Hematopoietic multipotent progenitor cell treated with erythropoietin and hydrocortisone succinate and interleukin-3 and kit ligand, for 17 days (in vitro differentiated cells): Measurements from ENCODE around the gene MAG.

ENCODE experiments used
- DNase-seq: peaks from one replicate; pipeline ENCODE4 v3.0.0-alpha.2; 2015; ENCODE audit warnings: low spot score

Gene MAG

GRCh38 chr19:35265126-35265899 lies 26.6 kb upstream of the MAG start:
- DNase-seq: no peak

- DNase-seq: no peak
Observed at GRCh38 chr19:35265900-35266519, 26.0 kb upstream of the MAG start.

- DNase-seq: no peak
Observed at GRCh38 chr19:35266520-35267352, 25.2 kb upstream of the MAG start.

- DNase-seq: no peak
Observed at GRCh38 chr19:35267353-35267817, 24.6 kb upstream of the MAG start.

- DNase-seq: peak; percentile 86
Observed at GRCh38 chr19:35267818-35268535, 24.0 kb upstream of the MAG start.

- peak; percentile 47 for DNase-seq
Observed at GRCh38 chr19:35268536-35269437, 23.2 kb upstream of the MAG start, which contains the start of gene USF2. TSS of gene USF2 (plus strand) at chr19:35268962. CDS start at chr19:35269102, 140 bp downstream.

GRCh38 chr19:35269438-35270117 lies 22.4 kb upstream of the MAG start:
- DNase-seq: peak; percentile 87

- DNase-seq: no peak
Observed at GRCh38 chr19:35270381-35270811, 21.6 kb upstream of the MAG start.

GRCh38 chr19:35271546-35271945 lies 20.4 kb upstream of the MAG start:
- no peak for DNase-seq

GRCh38 chr19:35272122-35272719 lies 19.7 kb upstream of the MAG start:
- DNase-seq: no peak

GRCh38 chr19:35272954-35273649 lies 18.9 kb upstream of the MAG start:
- DNase-seq: no peak

- DNase-seq: no peak
Observed at GRCh38 chr19:35273686-35274259, 18.2 kb upstream of the MAG start.

GRCh38 chr19:35274323-35274722 lies 17.6 kb upstream of the MAG start:
- DNase-seq: no peak

- no peak for DNase-seq
Observed at GRCh38 chr19:35276706-35277281, 15.2 kb upstream of the MAG start.

- DNase-seq: no peak
Observed at GRCh38 chr19:35278578-35279284, 13.2 kb upstream of the MAG start.

GRCh38 chr19:35279374-35279773 lies 12.6 kb upstream of the MAG start:
- no peak for DNase-seq

GRCh38 chr19:35279985-35280821 lies 11.8 kb upstream of the MAG start:
- no peak for DNase-seq
